Measurements from ENCODE around the gene MFSD6. TPM values are rescaled to one million over a fixed set of nuclear protein-coding genes. Genes with fewer than 3 reads are reported as not detected.

Gene MFSD6
- total and polyA plus RNA-seq, 4 experiments from 2014 or later = 7.7 to 47.5 (median 33.7) TPM

GRCh38 chr2:190533968-190534309 is 125.8 kb downstream of the MFSD6 start:
- Histone ChIP-seq H3K4me3 (ENCODE audit: low read length in 2 of 2) (peak overlapping the region; percentile 82 to 89), H3K4me1 (ENCODE audit: insufficient read depth, low read length) (peaks cover 46% of the 10 kb centered on the region), H3K27ac (ENCODE audit: low read depth, low read length) (peak overlapping the region; percentile 87), H3K27me3 (ENCODE audit: insufficient read depth, low read length) (no peaks in the 10 kb centered on the region), H3K36me3 (ENCODE audit: insufficient read depth, low read length) (no peaks in the 10 kb centered on the region), H3K9me3 (ENCODE audit: control insufficient read depth in 1 of 2, low read length in 2 of 2) (peaks cover 0 to under 1% of the 10 kb centered on the region in 2 donors)
- peak in 4 of 5 donors; percentile 57 to 75 (median 64) for DNase-seq
- H3K27me3 Mint-ChIP-seq = no peaks in the 10 kb centered on the region
- H3K36me3 Mint-ChIP-seq = peaks cover 13 to 17% of the 10 kb centered on the region in 2 donors
- intact Hi-C loops (cut with micrococcal nuclease) = loop anchor here (1.0 to 10.0 kb wide), 6 partner anchors 14 to 749 kb away; partner anchors contain the start of genes GLS, HIBCH, MFSD6 and ORMDL1
- ChIA-PET POLR2A (ENCODE audit: partially characterized antibody) (interaction anchor here (0.6 to 3.4 kb wide), 45 partner anchors 8 to 1144 kb away, joined by 3 to 55 read pairs (median 5); partner anchors contain the start of genes GLS, HIBCH, MFSD6 and NAB1), CTCF (ENCODE audit: partially characterized antibody) (interaction anchor here (0.7 to 3.9 kb wide), 8 partner anchors 8 to 151 kb away, joined by 3 to 15 read pairs (median 3); no protein-coding TSS in a partner anchor)
- H3K4me1 Mint-ChIP-seq = peaks cover 46 to 72% (median 57%) of the 10 kb centered on the region in 4 donors
- H3K27ac Mint-ChIP-seq = peak overlapping the region; percentile 99 to 100 (median 100)
- H3K9me3 Mint-ChIP-seq = peaks cover 0 to 21% (median 8%) of the 10 kb centered on the region in 8 donors
- peak overlapping the region; percentile 94 to 99 (median 98) for H3K4me3 Mint-ChIP-seq

DNA sequence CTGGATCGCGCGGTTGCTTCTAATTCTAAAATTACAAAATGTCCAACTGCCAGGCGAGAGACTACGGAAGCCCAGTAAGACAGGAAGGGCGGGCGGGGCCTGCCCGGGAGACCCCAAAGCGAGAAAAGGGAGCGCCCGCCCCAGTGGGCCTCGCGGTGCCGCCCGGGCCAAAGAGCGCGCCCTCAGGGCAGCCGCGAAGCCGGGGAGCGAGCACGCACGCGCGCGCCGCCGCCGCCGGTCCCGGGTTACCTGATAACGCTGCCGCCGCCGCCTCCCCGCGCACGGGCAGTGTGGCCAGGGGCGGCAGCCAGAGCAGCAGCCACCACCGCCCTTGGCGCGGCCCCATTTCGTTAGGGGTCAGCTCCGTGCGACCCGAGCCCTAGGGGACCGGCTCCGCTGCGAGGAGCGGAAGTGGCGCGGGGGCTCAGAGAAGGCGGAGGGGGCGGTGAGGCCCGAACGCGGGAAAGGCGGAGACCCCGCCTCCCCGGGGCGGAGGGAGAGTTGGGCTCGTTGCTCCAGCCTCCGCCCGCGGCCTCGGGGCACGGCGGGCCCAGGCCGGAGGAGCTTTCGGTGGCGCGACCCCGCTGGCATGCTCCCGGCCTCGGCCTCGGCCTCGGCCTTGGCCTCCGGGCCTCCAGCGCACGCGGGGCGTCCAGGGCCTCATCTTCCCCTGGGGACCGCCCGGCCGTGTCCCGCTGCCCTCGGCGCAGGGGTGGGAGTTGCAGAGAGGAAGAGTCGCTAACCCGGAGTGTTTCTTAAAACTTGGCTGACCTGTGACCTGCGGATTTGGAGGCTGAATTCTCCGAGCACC is 126.4 kb downstream of the MFSD6 start, which contains the start of gene NEMP2:
TSS of gene NEMP2 (minus strand) at position 413 of the 811 bp plus-strand sequence. CDS start at position 346, 67 bp downstream.
- H3K4me3 Mint-ChIP-seq = peak within 1 kb of the TSS; percentile 94 to 99 (median 98)
- intact Hi-C loops (cut with micrococcal nuclease) = loop anchor here (1.0 to 10.0 kb wide), 6 partner anchors 14 to 750 kb away; partner anchors contain the start of genes GLS, HIBCH, MFSD6 and ORMDL1
- no peaks in the 10 kb centered on the region for H3K27me3 Mint-ChIP-seq
- H3K9me3 ChIP-seq (ENCODE audit: control insufficient read depth in 1 of 2, low read length in 2 of 2) = peaks cover 0 to 4% of the 10 kb centered on the region in 2 donors
- H3K4me3 ChIP-seq (ENCODE audit: low read length in 2 of 2) = peak within 1 kb of the TSS; percentile 82 to 89
- H3K27ac ChIP-seq (ENCODE audit: low read depth, low read length) = peak within 1 kb of the TSS; percentile 87
- ChIA-PET POLR2A (ENCODE audit: partially characterized antibody) (interaction anchor here (0.7 to 3.4 kb wide), 33 partner anchors 10 to 1143 kb away, joined by 3 to 55 read pairs (median 6); partner anchors contain the start of genes GLS, HIBCH, MFSD6 and NAB1), CTCF (ENCODE audit: partially characterized antibody) (interaction anchor here (1.0 to 3.9 kb wide), 6 partner anchors 9 to 152 kb away, joined by 3 to 15 read pairs (median 3); no protein-coding TSS in a partner anchor)
- H3K36me3 ChIP-seq (ENCODE audit: insufficient read depth, low read length) = no peaks in the 10 kb centered on the region
- DNase-seq = peak; percentile 75 to 87 (median 81)
- peaks cover 13 to 21% of the 10 kb centered on the region in 2 donors for H3K36me3 Mint-ChIP-seq
- peaks cover 42 to 66% (median 52%) of the 10 kb centered on the region in 4 donors for H3K4me1 Mint-ChIP-seq
- H3K9me3 Mint-ChIP-seq = peaks cover 0 to 26% (median 12%) of the 10 kb centered on the region in 8 donors
- no peaks in the 10 kb centered on the region for H3K27me3 ChIP-seq (ENCODE audit: insufficient read depth, low read length)
- H3K27ac Mint-ChIP-seq = peak within 1 kb of the TSS; percentile 99 to 100 (median 100)
- peaks cover 46% of the 10 kb centered on the region for H3K4me1 ChIP-seq (ENCODE audit: insufficient read depth, low read length)

DNA sequence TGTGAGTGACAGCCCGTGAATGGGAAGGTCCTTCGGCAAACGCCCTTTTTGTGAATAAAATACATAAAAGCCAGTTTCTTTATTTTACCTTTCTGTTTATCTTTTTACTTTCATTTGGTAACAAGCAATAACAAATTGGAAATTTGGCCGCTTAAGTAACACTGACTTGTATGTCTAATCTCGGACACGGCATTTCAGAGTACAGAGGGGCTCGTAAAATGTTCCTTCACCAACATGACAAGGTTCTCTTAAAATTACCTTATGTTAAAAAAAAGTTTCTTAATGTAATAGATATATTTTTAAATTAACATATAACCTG is 126.9 kb downstream of the MFSD6 start:
- Mint-ChIP-seq H3K27ac (peak overlapping the region; percentile 95 to 99 (median 96)), H3K4me3 (peak overlapping the region; percentile 91 to 97 (median 92)), H3K4me1 (peaks cover 37 to 61% (median 47%) of the 10 kb centered on the region in 4 donors), H3K9me3 (peaks cover 0 to 32% (median 17%) of the 10 kb centered on the region in 8 donors), H3K36me3 (peaks cover 17 to 25% of the 10 kb centered on the region in 2 donors), H3K27me3 (no peaks in the 10 kb centered on the region)
- Histone ChIP-seq H3K27me3 (ENCODE audit: insufficient read depth, low read length) (no peaks in the 10 kb centered on the region), H3K9me3 (ENCODE audit: control insufficient read depth in 1 of 2, low read length in 2 of 2) (peaks cover 0 to 5% of the 10 kb centered on the region in 2 donors), H3K4me1 (ENCODE audit: insufficient read depth, low read length) (peaks cover 40% of the 10 kb centered on the region), H3K27ac (ENCODE audit: low read depth, low read length) (peak overlapping the region; percentile 87), H3K36me3 (ENCODE audit: insufficient read depth, low read length) (no peaks in the 10 kb centered on the region), H3K4me3 (ENCODE audit: low read length in 2 of 2) (peak overlapping the region; percentile 71 to 89)
- CTCF ChIA-PET (ENCODE audit: partially characterized antibody) = interaction anchor here (3.9 kb wide), 1 partner anchor 144 kb away, joined by 15 read pairs; no protein-coding TSS in a partner anchor
- DNase-seq = no peak
- intact Hi-C loops (cut with micrococcal nuclease) = loop anchor here (10.0 kb wide), 1 partner anchor 750 kb away; the partner anchor contains the start of genes ORMDL1 and PMS1
- POLR2A ChIA-PET (ENCODE audit: partially characterized antibody) = interaction anchor here (0.8 to 3.4 kb wide), 18 partner anchors 10 to 773 kb away, joined by 3 to 55 read pairs (median 10); partner anchors contain the start of genes GLS, MFSD6, NAB1 and OSGEPL1

DNA sequence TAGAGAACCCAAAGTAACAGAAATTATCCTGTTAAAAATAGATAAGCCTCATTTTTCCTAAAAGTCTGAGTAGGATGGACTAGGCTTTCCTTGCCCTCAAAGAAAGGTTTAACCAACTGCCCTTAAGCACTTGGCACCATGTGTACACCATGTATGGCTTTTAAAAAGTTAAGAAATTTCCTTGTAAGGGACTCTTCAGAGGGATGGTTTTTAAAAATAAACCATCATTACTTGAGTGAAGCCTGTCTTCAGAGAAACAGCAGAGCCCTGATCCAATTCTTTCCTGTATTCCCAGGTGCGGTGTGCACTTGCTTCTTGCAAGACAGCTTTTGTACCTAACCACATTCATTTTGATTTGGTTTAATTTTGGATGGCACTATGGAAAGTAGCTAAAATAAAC is 127.4 kb downstream of the MFSD6 start:
- Histone ChIP-seq H3K36me3 (ENCODE audit: insufficient read depth, low read length) (no peaks in the 10 kb centered on the region), H3K4me3 (ENCODE audit: low read length in 2 of 2) (no peak overlapping the region), H3K27ac (ENCODE audit: low read depth, low read length) (peak overlapping the region; percentile 42), H3K27me3 (ENCODE audit: insufficient read depth, low read length) (no peaks in the 10 kb centered on the region), H3K9me3 (ENCODE audit: control insufficient read depth in 1 of 2, low read length in 2 of 2) (peaks cover 0 to 10% of the 10 kb centered on the region in 2 donors), H3K4me1 (ENCODE audit: insufficient read depth, low read length) (peaks cover 35% of the 10 kb centered on the region)
- H3K9me3 Mint-ChIP-seq = peaks cover 0 to 37% (median 22%) of the 10 kb centered on the region in 8 donors
- peak overlapping the region; percentile 31 to 99 (median 79) for H3K27ac Mint-ChIP-seq
- peaks cover 21 to 29% of the 10 kb centered on the region in 2 donors for H3K36me3 Mint-ChIP-seq
- no peaks in the 10 kb centered on the region for H3K27me3 Mint-ChIP-seq
- no peak for DNase-seq
- intact Hi-C loops (cut with micrococcal nuclease) = loop anchor here (10.0 kb wide), 1 partner anchor 751 kb away; the partner anchor contains the start of genes ORMDL1 and PMS1
- H3K4me1 Mint-ChIP-seq = peaks cover 33 to 56% (median 44%) of the 10 kb centered on the region in 4 donors
- ChIA-PET POLR2A (ENCODE audit: partially characterized antibody) (interaction anchor here (1.1 to 3.4 kb wide), 3 partner anchors 113 to 128 kb away, joined by 5 to 20 read pairs (median 11); partner anchors contain the start of gene NAB1), CTCF (ENCODE audit: partially characterized antibody) (no interaction called here)
- peak overlapping the region; percentile 37 to 94 (median 76) for H3K4me3 Mint-ChIP-seq

- H3K9me3 Mint-ChIP-seq = peaks cover 0 to 59% (median 43%) of the 10 kb centered on the region in 8 donors
- peaks cover 0 to 10% of the 10 kb centered on the region in 2 donors for H3K9me3 ChIP-seq (ENCODE audit: control insufficient read depth in 1 of 2, low read length in 2 of 2)
- H3K4me1 Mint-ChIP-seq = peaks cover 22 to 35% (median 31%) of the 10 kb centered on the region in 4 donors
- intact Hi-C loops (cut with micrococcal nuclease) = loop anchor here (10.0 kb wide), 1 partner anchor 753 kb away; the partner anchor contains the start of genes ORMDL1 and PMS1
- peaks cover 37 to 43% of the 10 kb centered on the region in 2 donors for H3K36me3 Mint-ChIP-seq
- H3K4me3 ChIP-seq (ENCODE audit: low read length in 2 of 2) = no peak overlapping the region
- peak overlapping the region; percentile 8 to 88 (median 61) for H3K27ac Mint-ChIP-seq
- no peak overlapping the region for H3K27ac ChIP-seq (ENCODE audit: low read depth, low read length)
- H3K27me3 ChIP-seq (ENCODE audit: insufficient read depth, low read length) = no peaks in the 10 kb centered on the region
- ChIA-PET CTCF (ENCODE audit: partially characterized antibody) (interaction anchor here (1.5 kb wide), 1 partner anchor 58 kb away, joined by 3 read pairs; no protein-coding TSS in a partner anchor), POLR2A (ENCODE audit: partially characterized antibody) (interaction anchor here (1.1 kb wide), 1 partner anchor 13 kb away, joined by 3 read pairs; no protein-coding TSS in a partner anchor)
- peak in 4 of 5 donors; percentile 29 to 62 (median 45) for DNase-seq
- H3K36me3 ChIP-seq (ENCODE audit: insufficient read depth, low read length) = no peaks in the 10 kb centered on the region
- H3K27me3 Mint-ChIP-seq = no peaks in the 10 kb centered on the region
- no peak overlapping the region for H3K4me3 Mint-ChIP-seq
- peaks cover 15% of the 10 kb centered on the region for H3K4me1 ChIP-seq (ENCODE audit: insufficient read depth, low read length)
Observed at GRCh38 chr2:190537765-190538164, 129.6 kb downstream of the MFSD6 start.

DNA sequence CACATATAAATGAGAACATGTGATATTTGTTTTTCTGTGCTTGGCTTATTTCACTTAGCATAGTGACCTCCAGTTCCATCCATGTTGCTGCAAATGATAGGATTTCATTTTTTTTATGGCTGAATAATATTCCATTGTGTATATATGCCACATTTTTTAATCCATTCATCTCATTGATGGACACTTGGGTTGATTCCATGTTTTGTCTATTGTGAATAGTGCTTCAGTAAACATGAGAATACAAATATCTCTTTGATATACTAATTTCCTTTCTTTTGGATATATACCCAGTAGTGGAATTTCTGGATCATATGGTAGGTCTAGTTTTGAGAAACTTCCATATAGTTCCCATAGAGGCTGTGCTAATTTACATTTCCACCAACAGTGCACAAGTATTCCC is 130.0 kb downstream of the MFSD6 start:
- no peaks in the 10 kb centered on the region for H3K27me3 Mint-ChIP-seq

More for the DNA sequence above, 130.0 kb downstream of the MFSD6 start:
- no peak overlapping the region for H3K4me3 ChIP-seq (ENCODE audit: low read length in 2 of 2)
- H3K36me3 ChIP-seq (ENCODE audit: insufficient read depth, low read length) = no peaks in the 10 kb centered on the region
- H3K27me3 ChIP-seq (ENCODE audit: insufficient read depth, low read length) = no peaks in the 10 kb centered on the region
- H3K27ac ChIP-seq (ENCODE audit: low read depth, low read length) = no peak overlapping the region
- intact Hi-C loops (cut with micrococcal nuclease) = loop anchor here (10.0 kb wide), 1 partner anchor 753 kb away; the partner anchor contains the start of genes ORMDL1 and PMS1
- H3K4me1 ChIP-seq (ENCODE audit: insufficient read depth, low read length) = peaks cover 11% of the 10 kb centered on the region
- Mint-ChIP-seq H3K36me3 (peaks cover 37 to 44% of the 10 kb centered on the region in 2 donors), H3K4me3 (no peak overlapping the region), H3K9me3 (peaks cover 0 to 62% (median 45%) of the 10 kb centered on the region in 8 donors), H3K27ac (peak overlapping the region in 5 of 7 donors; percentile 20 to 88 (median 77)), H3K4me1 (peaks cover 20 to 31% (median 27%) of the 10 kb centered on the region in 4 donors)
- ChIA-PET CTCF (ENCODE audit: partially characterized antibody) (interaction anchor here (1.5 kb wide), 1 partner anchor 58 kb away, joined by 3 read pairs; no protein-coding TSS in a partner anchor), POLR2A (ENCODE audit: partially characterized antibody) (no interaction called here)
- no peak for DNase-seq
- peaks cover 0 to 10% of the 10 kb centered on the region in 2 donors for H3K9me3 ChIP-seq (ENCODE audit: control insufficient read depth in 1 of 2, low read length in 2 of 2)
